ENCODE results near the gene IGSF9B. TPM values are rescaled to one million over a fixed set of nuclear protein-coding genes. Genes with fewer than 3 reads are reported as not detected.

Gene IGSF9B
- total RNA-seq, 1 donor from 2014 or later: 3.8 TPM

GRCh38 chr11:133860151-133860550 lies 96.6 kb downstream of the IGSF9B start:
- peaks cover 9% of the 10 kb centered on the region for H3K27me3 Mint-ChIP-seq (ENCODE audit: unreplicated experiment)
- no peak overlapping the region for H3K27ac Mint-ChIP-seq (ENCODE audit: unreplicated experiment)
- H3K36me3 Mint-ChIP-seq (ENCODE audit: unreplicated experiment): no peaks in the 10 kb centered on the region
- H3K4me1 Mint-ChIP-seq (ENCODE audit: unreplicated experiment): no peaks in the 10 kb centered on the region
- DNase-seq (ENCODE audit: extremely low spot score, unreplicated experiment): no peak
- no peaks in the 10 kb centered on the region for H3K9me3 Mint-ChIP-seq (ENCODE audit: unreplicated experiment)
- H3K4me3 Mint-ChIP-seq (ENCODE audit: unreplicated experiment): no peak overlapping the region
- no peak for TF ChIP-seq CTCF (IDR thresholded peaks at IDR 0.05)

Other genes starting within 250 kb of the IGSF9B start
- not detected in 2 replicates for gene SPATA19, start 111.5 kb downstream of the IGSF9B start, total RNA-seq
- 170 and 177 TPM in 2 replicates for gene JAM3, start 112.1 kb upstream of the IGSF9B start, total RNA-seq

Measured in osteocyte (in vitro differentiated cells).